Fibroblast of upper back skin (primary cell): ENCODE data around the gene B4GALT3.

Source experiments
- DNase-seq: peaks from one replicate; pipeline ENCODE4 v3.0.0-alpha.2; 2013

The B4GALT3 gene

DNA sequence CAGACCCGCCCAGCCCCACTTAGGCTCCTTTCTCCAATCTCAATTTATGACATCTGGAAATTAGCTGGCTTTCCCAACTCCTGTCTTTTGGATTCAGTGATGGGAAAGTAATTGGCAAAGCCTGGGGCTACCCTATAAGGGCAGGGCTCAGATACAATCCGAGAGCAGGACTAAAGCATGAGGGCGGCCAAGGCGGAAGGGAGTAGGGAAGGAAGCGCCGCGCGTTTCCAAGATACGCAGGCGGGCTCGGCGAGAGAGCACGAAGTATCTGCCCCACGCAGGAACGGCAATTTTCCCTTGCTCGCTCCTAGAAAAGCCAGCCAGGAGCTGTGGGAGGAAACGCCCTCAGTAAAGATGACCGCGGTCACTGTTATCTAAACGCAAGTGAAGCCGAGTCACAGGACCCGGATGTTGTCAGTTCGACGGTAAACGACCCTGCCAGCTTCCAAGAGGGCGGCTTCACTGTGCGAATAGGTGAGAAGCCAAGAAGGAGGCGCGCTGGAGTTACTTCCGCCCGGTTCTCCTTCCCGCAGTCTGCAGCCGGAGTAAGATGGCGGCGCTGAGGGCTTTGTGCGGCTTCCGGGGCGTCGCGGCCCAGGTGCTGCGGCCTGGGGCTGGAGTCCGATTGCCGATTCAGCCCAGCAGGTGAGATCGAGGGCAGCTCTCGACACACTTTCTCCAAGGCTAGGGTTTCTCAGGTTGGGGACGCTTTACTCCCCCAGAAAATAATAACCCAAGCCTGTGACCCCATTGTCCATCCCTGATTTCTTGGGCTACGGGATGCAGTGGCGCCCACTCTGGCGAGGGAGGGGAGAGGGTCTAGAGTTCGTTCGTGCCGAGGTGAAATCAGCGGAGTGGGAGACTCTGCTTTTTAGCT lies 24.8 kb upstream of the B4GALT3 start, which contains the start of gene NDUFS2:
Gene NDUFS2 (plus strand): TSS at position 532 of the 877 bp plus-strand sequence. CDS start 19 bp downstream, at position 551.
- peak; percentile 99 for DNase-seq

DNA sequence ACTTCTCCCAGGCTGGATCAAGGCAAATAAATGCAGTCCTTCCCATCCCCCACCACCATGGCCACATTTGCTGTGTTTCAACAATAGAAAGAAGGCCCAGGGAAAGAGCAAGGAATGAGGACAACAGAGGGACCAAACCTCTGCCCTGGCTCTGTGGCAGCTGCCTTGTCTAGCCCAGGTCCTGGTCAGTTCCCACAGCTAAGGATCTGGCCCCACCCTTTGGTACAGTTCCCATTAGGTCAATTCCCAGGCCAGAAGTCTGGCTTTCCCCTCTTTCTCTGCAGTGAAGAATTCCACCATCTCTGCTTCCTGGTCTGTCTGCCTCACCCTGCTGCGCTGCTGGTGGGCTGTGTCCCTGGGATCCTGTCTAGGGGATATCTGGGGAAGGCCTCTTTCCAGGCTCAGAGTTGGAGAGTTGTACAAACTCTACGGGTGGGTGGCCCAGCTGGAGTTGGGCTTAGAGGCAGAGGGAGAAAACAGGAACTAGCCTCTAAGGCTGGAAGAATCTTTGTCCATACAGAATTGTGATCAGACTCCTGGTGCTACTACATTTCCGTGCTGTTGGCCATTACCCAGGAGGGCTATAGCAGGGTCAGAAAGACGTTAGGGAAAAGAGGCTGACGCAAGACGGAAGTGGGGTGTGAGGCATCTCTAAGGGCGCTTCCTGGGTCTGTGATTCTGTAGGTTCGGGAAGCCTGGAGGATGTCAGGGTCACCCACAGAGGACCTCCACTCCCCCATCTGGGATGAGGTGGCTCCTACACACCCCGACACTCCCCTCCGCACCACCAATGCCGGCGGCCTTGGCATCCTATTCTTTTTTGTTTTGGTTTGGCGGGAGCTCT lies 23.9 kb upstream of the B4GALT3 start:
- DNase-seq: peak; percentile 62

- DNase-seq: no peak
These were observed 23.2 kb upstream of the B4GALT3 start for GRCh38 chr1:161200421-161200991.

DNA sequence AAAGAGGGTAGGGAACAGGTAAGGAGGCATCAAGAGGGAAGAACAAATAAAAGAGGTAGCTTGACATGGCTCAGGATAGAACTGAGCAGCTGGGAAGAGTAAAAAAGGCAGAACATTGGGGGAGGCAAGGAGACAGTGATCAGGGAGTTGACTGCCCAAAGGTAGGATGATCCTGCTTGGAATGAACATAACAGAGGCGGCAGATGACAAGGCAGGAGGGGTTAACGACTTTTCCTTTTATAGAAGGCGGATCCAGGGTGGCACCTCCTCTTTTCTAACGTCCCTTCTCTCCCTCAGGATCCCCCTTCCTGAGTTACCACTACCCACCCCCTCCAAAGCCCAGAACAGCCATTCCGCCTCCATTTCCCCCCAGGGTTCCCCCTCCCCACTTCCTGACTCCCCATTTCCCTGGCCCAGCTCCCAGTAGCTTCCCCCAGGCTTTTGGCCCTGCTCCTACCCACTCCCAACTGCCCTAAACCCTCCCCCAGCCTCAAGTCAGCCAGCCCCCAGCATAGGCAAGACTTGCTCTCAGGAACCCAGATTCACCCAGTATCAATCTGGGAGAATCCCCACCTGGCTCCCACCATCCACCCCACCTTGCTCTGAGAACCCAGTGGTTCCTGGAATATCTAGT lies 22.3 kb upstream of the B4GALT3 start:
- peak; percentile 24 for DNase-seq

GRCh38 chr1:161198897-161199431 lies 21.7 kb upstream of the B4GALT3 start, which contains the start of gene ADAMTS4:
Gene ADAMTS4 (minus strand): TSS chr1:161199054. CDS start chr1:161198627, 427 bp downstream.
- DNase-seq: peak; percentile 95

GRCh38 chr1:161198194-161198896 lies 21.0 kb upstream of the B4GALT3 start:
- DNase-seq: peak; percentile 37

GRCh38 chr1:161197560-161198193 lies 20.4 kb upstream of the B4GALT3 start:
- DNase-seq: no peak

DNA sequence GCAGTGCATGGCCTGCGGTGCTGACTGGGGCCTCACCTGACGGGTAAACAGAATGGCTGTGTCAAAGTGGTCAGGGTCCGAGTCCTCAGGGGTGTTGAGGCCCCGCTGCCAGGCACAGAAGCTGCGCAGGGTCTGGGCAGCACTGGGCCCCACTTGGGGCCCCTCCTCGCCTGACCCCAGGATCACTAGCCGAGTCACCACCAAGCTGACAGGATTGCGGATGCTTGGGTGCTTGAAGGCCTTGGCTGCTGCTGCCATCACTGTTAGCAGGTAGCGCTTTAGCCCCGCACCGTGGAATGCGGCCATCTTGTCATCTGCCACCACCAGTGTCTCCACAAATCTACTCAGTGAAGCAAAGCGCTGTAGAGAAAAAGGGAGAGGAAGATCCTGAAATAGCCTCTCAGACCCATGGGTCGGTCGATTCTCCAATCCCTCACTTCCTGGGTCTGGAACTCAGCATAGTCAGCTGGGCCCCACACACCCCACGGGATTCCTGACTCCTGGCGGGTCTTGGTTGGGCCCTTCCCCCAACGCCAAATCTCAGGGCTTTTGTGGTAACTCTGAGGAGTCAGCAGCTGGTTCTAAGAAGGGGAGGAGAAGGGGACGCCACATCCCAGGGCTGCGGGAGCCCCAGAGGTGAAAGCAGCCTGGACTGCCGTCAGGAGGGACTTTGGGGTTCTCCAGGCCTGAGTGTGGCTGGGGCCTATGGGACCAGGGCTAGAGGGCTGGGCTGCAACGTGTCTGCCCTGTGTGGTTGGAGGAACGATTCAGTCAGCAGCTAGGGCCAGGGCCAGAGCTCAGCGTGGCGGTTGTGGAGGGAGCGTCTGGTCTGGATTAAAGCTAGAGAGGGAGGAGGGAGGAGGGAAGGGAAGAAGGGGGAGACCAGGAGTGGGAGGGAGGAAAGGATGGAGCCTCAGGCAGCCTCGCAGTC lies 19.5 kb upstream of the B4GALT3 start:
- DNase-seq: peak; percentile 95

- no peak for DNase-seq
These were observed 18.8 kb upstream of the B4GALT3 start for GRCh38 chr1:161196111-161196510.

GRCh38 chr1:161195171-161195570 lies 17.9 kb upstream of the B4GALT3 start:
- DNase-seq: no peak

GRCh38 chr1:161193561-161194235 lies 16.4 kb upstream of the B4GALT3 start:
- DNase-seq: no peak

DNA sequence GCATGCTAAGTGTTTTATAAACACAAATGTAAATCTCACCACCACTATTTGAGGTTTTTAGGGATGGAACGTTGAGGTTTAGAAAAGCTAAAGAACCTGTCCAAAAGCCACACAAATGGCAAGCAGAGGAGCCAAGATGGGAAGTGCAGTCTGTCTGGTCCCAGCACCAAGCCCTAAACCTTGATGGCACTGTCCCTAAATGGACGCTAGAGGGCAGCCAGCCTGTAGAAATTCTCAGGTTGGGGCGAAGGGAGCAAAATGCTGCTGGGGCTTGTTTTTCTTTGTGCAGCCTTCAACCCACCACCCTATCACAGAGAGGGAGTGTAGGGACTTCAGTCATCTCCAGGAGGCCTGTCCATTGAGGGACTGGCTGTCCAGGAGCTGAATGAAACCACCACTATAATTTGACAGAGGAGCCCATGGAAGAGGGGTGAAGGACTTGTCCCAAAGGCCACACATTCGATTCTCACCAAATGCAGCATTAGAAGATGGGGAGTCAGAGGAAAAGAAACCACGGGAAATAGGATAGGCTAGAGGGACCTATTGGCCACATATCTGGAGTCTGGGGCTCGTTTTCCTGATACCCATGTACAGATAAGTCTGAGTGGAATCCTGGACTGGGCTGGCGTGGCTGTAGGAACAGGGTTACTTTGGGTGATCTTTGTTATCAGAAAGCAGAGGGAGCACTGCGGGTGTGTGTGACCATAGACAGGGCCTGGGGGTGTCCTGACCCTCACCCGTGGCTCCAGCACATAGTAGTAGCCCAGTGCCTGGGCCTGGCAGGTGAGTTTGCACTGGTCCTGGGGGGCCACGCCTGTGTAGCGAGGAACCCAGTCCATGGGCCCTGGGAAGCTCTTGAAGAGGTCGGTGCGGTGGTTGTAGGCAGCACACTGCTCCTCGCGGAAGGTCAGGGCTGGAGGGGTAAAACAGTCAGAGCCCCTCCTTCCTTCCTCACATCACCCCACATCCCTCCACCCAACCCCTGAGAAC lies 15.5 kb upstream of the B4GALT3 start:
- peak; percentile 72 for DNase-seq

- DNase-seq: no peak
These were observed 14.7 kb upstream of the B4GALT3 start for GRCh38 chr1:161191971-161192370.

DNA sequence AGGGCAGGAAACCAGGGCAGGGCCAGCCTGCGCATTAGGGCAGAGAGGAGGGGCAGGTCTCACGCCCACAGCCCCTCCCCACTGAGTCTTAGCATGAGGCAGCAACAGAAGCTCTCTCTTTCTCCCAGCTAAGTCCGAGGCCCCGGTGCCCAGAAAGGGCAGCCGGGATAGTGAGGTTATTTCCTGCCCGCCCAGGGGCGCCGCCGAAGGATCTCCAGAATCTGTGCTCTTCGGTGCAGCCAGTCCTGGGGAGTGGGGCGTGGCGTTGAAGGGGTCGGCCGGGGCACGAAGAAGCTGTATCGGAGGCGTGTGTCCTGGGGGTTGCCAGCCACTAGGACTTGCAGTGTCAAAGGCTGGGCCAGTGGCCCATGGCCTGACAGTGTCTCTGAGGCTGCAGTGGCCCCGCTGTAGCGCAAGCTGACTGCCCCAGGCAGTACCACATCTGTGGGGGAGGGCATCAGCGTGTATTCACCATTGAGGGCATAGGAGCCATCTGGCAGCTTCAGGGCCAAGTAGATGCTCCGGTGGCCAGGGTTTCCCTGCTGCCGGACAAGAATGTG lies 13.7 kb upstream of the B4GALT3 start:
- DNase-seq: no peak

DNA sequence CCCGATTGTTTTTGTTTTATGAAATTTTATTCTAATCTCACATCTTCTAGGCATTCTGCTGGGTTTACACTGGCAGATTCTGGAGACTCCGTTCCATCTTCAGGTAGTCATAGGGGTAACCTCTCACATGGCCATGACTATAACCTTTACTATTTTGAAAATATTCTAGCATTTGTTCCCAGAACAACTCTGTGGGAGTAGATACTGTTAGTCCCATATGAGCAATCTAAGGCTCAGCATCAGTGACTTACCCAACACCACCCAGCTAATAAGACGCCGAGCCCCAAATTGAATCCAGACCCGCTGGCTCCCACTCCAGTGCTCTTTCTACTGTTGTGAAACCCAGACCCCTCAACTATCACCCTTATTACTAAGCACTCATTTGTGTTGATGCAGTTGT lies 11.7 kb upstream of the B4GALT3 start:
- no peak for DNase-seq

- no peak for DNase-seq
These were observed 11.1 kb upstream of the B4GALT3 start for GRCh38 chr1:161188381-161188780.

DNA sequence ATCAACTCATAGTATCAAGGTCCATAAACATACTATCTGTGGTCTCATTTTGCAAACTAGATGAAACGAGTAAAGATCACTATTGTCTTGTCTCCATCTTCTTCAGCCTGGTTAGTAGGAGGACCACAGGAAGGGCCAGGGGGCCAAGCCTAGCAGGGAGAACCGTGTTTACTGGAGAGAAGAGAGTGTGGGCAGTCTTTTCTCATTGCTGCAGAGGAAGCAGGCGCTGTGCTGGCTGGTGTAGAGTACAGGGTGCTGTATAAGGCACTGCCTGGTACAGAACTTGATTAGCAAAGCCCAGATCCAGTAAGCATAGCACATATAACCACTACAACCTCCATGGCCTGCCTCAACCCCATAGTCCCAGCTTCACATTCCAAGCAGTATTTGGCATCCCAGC lies 10.0 kb upstream of the B4GALT3 start:
- no peak for DNase-seq
